Endothelial cell of umbilical vein (primary cell): ENCODE measurements around the gene IRF2BP1.

Source experiments
- POLR2A ChIP-seq: IDR thresholded peaks from 2 replicates; pipeline ENCODE4 v1.6.1; 2012; ENCODE audit warnings: low read depth, mild to moderate bottlenecking, control low read depth, low read length
- POLR2AphosphoS5 ChIP-seq: IDR thresholded peaks from 2 replicates; pipeline ENCODE4 v1.6.1; 2012; ENCODE audit warnings: low read depth, mild to moderate bottlenecking, control low read depth, low read length, moderate library complexity; ENCODE audit not compliant: insufficient read depth

- no peak for TF ChIP-seq POLR2AphosphoS5
- no peak for TF ChIP-seq POLR2A
Measured at GRCh38 chr19:45899919-45900589, 14.1 kb upstream of the IRF2BP1 start.
